ENCODE measurements around the gene PHEX.

DNA sequence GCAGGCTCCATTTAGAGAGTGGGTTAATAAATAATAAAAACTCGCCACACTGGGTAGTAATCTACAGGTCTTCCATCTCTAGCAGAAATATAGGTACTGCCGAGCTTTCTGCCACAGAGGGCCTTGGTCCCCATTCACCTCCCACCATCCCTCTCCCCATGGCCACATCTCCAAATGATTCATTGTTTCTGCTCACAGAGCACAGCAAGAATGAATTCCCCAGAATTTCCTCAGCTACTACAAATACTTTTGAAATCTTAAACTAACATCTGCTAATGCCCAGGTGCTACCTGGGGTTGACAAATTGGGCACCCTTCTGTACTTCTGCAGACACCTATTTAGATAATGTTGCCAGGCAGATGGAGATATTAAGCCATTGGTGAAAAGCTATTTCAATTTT lies 5.1 kb downstream of the PHEX start:
- TF ChIP-seq, protein P1, sequence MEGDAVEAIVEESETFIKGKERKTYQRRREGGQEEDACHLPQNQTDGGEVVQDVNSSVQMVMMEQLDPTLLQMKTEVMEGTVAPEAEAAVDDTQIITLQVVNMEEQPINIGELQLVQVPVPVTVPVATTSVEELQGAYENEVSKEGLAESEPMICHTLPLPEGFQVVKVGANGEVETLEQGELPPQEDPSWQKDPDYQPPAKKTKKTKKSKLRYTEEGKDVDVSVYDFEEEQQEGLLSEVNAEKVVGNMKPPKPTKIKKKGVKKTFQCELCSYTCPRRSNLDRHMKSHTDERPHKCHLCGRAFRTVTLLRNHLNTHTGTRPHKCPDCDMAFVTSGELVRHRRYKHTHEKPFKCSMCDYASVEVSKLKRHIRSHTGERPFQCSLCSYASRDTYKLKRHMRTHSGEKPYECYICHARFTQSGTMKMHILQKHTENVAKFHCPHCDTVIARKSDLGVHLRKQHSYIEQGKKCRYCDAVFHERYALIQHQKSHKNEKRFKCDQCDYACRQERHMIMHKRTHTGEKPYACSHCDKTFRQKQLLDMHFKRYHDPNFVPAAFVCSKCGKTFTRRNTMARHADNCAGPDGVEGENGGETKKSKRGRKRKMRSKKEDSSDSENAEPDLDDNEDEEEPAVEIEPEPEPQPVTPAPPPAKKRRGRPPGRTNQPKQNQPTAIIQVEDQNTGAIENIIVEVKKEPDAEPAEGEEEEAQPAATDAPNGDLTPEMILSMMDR (IDR thresholded peaks at IDR 0.05), result no peak
- TF ChIP-seq POLR2AphosphoS5 (IDR thresholded peaks at IDR 0.05) (no peak), POLR2A (IDR thresholded peaks at IDR 0.05) (no peak)

Data from stomach (tissue), 4 donors.